WTC11 (cell line): ENCODE results near the gene TKT. TPM values are rescaled to one million over a fixed set of nuclear protein-coding genes. Genes with fewer than 3 reads are reported as not detected.

Experiments
- ATAC-seq: fragments of 200-7000 bp; cut with Tn5 transposase; 2 replicates; pipeline ENCODE4 v1.10.0; 2021; ENCODE audit warnings: mild to moderate bottlenecking, moderate library complexity
- CTCF ChIA-PET: fragments of 300-600 bp; sonication (Branson Sonifier 250); formaldehyde crosslinking; loops from one replicate; lab custom pipeline; 2021; ENCODE audit warnings: antibody characterized with exemption; lab: Charles Lee
- POLR2A ChIA-PET: fragments of 350-600 bp; sonication (Branson Sonifier 250); formaldehyde crosslinking; loops from one replicate; lab custom pipeline; 2021; ENCODE audit warnings: antibody characterized with exemption; lab: Charles Lee
- DNase-seq: peaks from one replicate; pipeline ENCODE4 v3.0.0; 2021; ENCODE audit warnings: low spot score
- H3K27ac Mint-ChIP-seq: 2 replicates; pipeline ENCODE4 v1.8.0; 2021; ENCODE audit warnings: mixed read lengths
- H3K27me3 Mint-ChIP-seq: 2 replicates; pipeline ENCODE4 v1.8.0; 2021; ENCODE audit warnings: low read depth, mild to moderate bottlenecking, moderate library complexity, mixed read lengths
- H3K36me3 Mint-ChIP-seq: 2 replicates; pipeline ENCODE4 v1.8.0; 2021; ENCODE audit warnings: mixed read lengths
- H3K4me1 Mint-ChIP-seq: 2 replicates; pipeline ENCODE4 v1.8.0; 2022; ENCODE audit warnings: mixed read lengths
- H3K4me3 Mint-ChIP-seq: 2 replicates; pipeline ENCODE4 v1.8.0; 2021; ENCODE audit warnings: mild to moderate bottlenecking, moderate library complexity, mixed read lengths
- H3K9me3 Mint-ChIP-seq: 2 replicates; pipeline ENCODE4 v1.8.0; 2021; ENCODE audit warnings: mixed read lengths
- AR ChIP-seq: fragments of 250-450 bp; sonication (Bioruptor Pico); IDR thresholded peaks from 2 replicates; pipeline ENCODE4 v1.9.0; 2021; ENCODE audit warnings: mild to moderate bottlenecking
- ATF3 ChIP-seq: sonication (generic); formaldehyde crosslinking; conservative IDR thresholded peaks from 2 replicates; pipeline ENCODE4 v1.8.1; 2022; ENCODE audit warnings: mild to moderate bottlenecking, missing genetic modification reagents
- CTCF ChIP-seq: fragments of 200-600 bp; IDR thresholded peaks from 2 replicates; pipeline ENCODE4 v1.8.0; 2022; ENCODE audit warnings: antibody characterized with exemption
- E2F1 ChIP-seq: sonication (generic); formaldehyde crosslinking; IDR thresholded peaks from 2 replicates; pipeline ENCODE4 v1.8.0; 2022; ENCODE audit warnings: mild to moderate bottlenecking, missing genetic modification reagents
- ERG ChIP-seq: fragments of 250-450 bp; sonication (Bioruptor Pico); IDR thresholded peaks from 2 replicates; pipeline ENCODE4 v1.8.0; 2021; ENCODE audit warnings: mild to moderate bottlenecking
- FOXJ3 ChIP-seq: sonication (generic); formaldehyde crosslinking; IDR thresholded peaks from 2 replicates; pipeline ENCODE4 v1.9.0; 2021; ENCODE audit warnings: missing genetic modification reagents, mild to moderate bottlenecking, borderline replicate concordance
- PRDM15 ChIP-seq: sonication (generic); formaldehyde crosslinking; IDR thresholded peaks from 2 replicates; pipeline ENCODE4 v1.8.0; 2022; ENCODE audit warnings: missing genetic modification reagents
- SOX15 ChIP-seq: fragments of 250-450 bp; sonication (Bioruptor Pico); IDR thresholded peaks from 2 replicates; pipeline ENCODE4 v1.9.0; 2021; ENCODE audit warnings: mild to moderate bottlenecking
- ZNF263 ChIP-seq: sonication (generic); formaldehyde crosslinking; IDR thresholded peaks from 2 replicates; pipeline ENCODE4 v1.8.1; 2022; ENCODE audit warnings: low read depth, mild to moderate bottlenecking, moderate library complexity, missing genetic modification reagents
- ZNF281 ChIP-seq: sonication (generic); formaldehyde crosslinking; IDR thresholded peaks from 2 replicates; pipeline ENCODE4 v1.8.0; 2023; ENCODE audit warnings: mild to moderate bottlenecking, missing genetic modification reagents
- ZNF423 ChIP-seq: fragments of 250-450 bp; sonication (Bioruptor Pico); IDR thresholded peaks from 2 replicates; pipeline ENCODE4 v2.1.2; 2022; ENCODE audit warnings: mild to moderate bottlenecking, moderate library complexity
- ZNF532 ChIP-seq: fragments of 250-450 bp; sonication (Bioruptor Pico); IDR thresholded peaks from 2 replicates; pipeline ENCODE4 v1.9.0; 2021; ENCODE audit warnings: mild to moderate bottlenecking, borderline replicate concordance
- ZNF671 ChIP-seq: fragments of 250-450 bp; sonication (Bioruptor Pico); IDR thresholded peaks from 2 replicates; pipeline ENCODE4 v1.8.0; 2021; ENCODE audit warnings: mild to moderate bottlenecking
- total RNA-seq: library from RNA; stranded (reverse); gene quantifications from 3 replicates; pipeline ENCODE4 v1.2.3, GENCODE V29; 2021

The TKT gene
- total RNA-seq, 1 experiment from 2014 or later: 1,040 TPM

GRCh38 chr3:53219895-53220483 lies 35.8 kb downstream of the TKT start (continued):
- peak; percentile 94 for TF ChIP-seq CTCF
- no peak for TF ChIP-seq ATF3 (CRISPR knock-in tag)
- TF ChIP-seq ZNF671 (CRISPR knock-in tag): peak; percentile 51; the same call in 1 of the 2 replicates
- TF ChIP-seq ZNF263 (CRISPR knock-in tag): no peak
- TF ChIP-seq ZNF281: no peak

GRCh38 chr3:53218131-53218530 lies 37.7 kb downstream of the TKT start:
- Mint-ChIP-seq H3K27me3 (peaks cover 6% of the 10 kb centered on the region; the same call in 1 of the 2 replicates), H3K4me1 (peaks cover 5% of the 10 kb centered on the region), H3K27ac (no peak overlapping the region), H3K36me3 (peaks cover 3% of the 10 kb centered on the region; the same call in 1 of the 2 replicates), H3K4me3 (no peak overlapping the region), H3K9me3 (no peaks in the 10 kb centered on the region)
- ChIA-PET CTCF (interaction anchor here (2.5 kb wide), 1 partner anchor 22 kb away, joined by 9 read pairs; no protein-coding TSS in a partner anchor), POLR2A (no interaction called here)
- DNase-seq (no peak), ATAC-seq (no peak)
- no peak for TF ChIP-seq ZNF671 (CRISPR knock-in tag)
- TF ChIP-seq AR (CRISPR knock-in tag): no peak
- no peak for TF ChIP-seq FOXJ3 (CRISPR knock-in tag)
- no peak for TF ChIP-seq E2F1 (CRISPR knock-in tag)
- no peak for TF ChIP-seq ERG (CRISPR knock-in tag)
- no peak for TF ChIP-seq SOX15 (CRISPR knock-in tag)
- no peak for TF ChIP-seq PRDM15 (CRISPR knock-in tag)
- no peak for TF ChIP-seq ZNF423 (CRISPR knock-in tag)
- TF ChIP-seq ZNF532 (CRISPR knock-in tag): no peak
